Measurements from ENCODE around the gene ASB13.

- TF ChIP-seq GATA3 (IDR thresholded peaks at IDR 0.05; ENCODE audit: low read depth, low read length) (no peak), GATA2 (IDR thresholded peaks at IDR 0.05; ENCODE audit: low read depth, low read length) (no peak)
Measured at GRCh38 chr10:5709865-5710264, 43.5 kb upstream of the ASB13 start.
